Activated naive CD4-positive, alpha-beta T cell treated with anti-CD3 and anti-CD28 coated beads, Interleukin-2, amount 50 U/mL, for 16 hours (primary cell): Measurements from ENCODE around the gene ETNPPL.
A peak's percentile ranks its signal among the peaks of the same experiment; 100 is the strongest.

ENCODE experiments used
- DNase-seq: peaks from one replicate; pipeline ENCODE4 v3.0.0-alpha.2; 2020

Gene ETNPPL

GRCh38 chr4:108762559-108763225 is at the start of gene ETNPPL:
ETNPPL (minus strand) TSS chr4:108763053; CDS start chr4:108762898, 155 bp downstream.
- peak; percentile 33 for DNase-seq

- no peak for DNase-seq
Measured at GRCh38 chr4:108811486-108811885, 48.6 kb upstream of the ETNPPL start.

GRCh38 chr4:108810087-108810486 is 47.2 kb upstream of the ETNPPL start:
- no peak for DNase-seq

- DNase-seq, result no peak
Measured at GRCh38 chr4:108804648-108805273, 41.9 kb upstream of the ETNPPL start.

GRCh38 chr4:108799306-108799705 is 36.5 kb upstream of the ETNPPL start:
- DNase-seq, result no peak

GRCh38 chr4:108796173-108796572 is 33.3 kb upstream of the ETNPPL start:
- no peak for DNase-seq

- no peak for DNase-seq
Measured at GRCh38 chr4:108795733-108796132, 32.9 kb upstream of the ETNPPL start.

GRCh38 chr4:108794136-108794535 is 31.3 kb upstream of the ETNPPL start:
- no peak for DNase-seq

GRCh38 chr4:108793415-108793814 is 30.6 kb upstream of the ETNPPL start:
- DNase-seq, result no peak

GRCh38 chr4:108788731-108789130 is 25.9 kb upstream of the ETNPPL start:
- no peak for DNase-seq

- no peak for DNase-seq
Measured at GRCh38 chr4:108787724-108788123, 24.9 kb upstream of the ETNPPL start.

GRCh38 chr4:108787106-108787505 is 24.3 kb upstream of the ETNPPL start:
- no peak for DNase-seq

GRCh38 chr4:108786351-108786750 is 23.5 kb upstream of the ETNPPL start:
- no peak for DNase-seq

GRCh38 chr4:108783665-108784463 is 21.0 kb upstream of the ETNPPL start:
- DNase-seq, result no peak

- no peak for DNase-seq
Measured at GRCh38 chr4:108779958-108780357, 17.1 kb upstream of the ETNPPL start.

GRCh38 chr4:108777388-108777787 is 14.5 kb upstream of the ETNPPL start:
- DNase-seq, result no peak

- no peak for DNase-seq
Measured at GRCh38 chr4:108775921-108776320, 13.1 kb upstream of the ETNPPL start.

GRCh38 chr4:108774809-108775530 is 12.1 kb upstream of the ETNPPL start:
- no peak for DNase-seq

- DNase-seq, result no peak
Measured at GRCh38 chr4:108772402-108772801, 9.5 kb upstream of the ETNPPL start.

- DNase-seq, result no peak
Measured at GRCh38 chr4:108766058-108766457, 3.2 kb upstream of the ETNPPL start.

- no peak for DNase-seq
Measured at GRCh38 chr4:108763986-108764385, 1.1 kb upstream of the ETNPPL start.

- DNase-seq, result no peak
Measured at GRCh38 chr4:108763226-108763593, 357 bp upstream of the ETNPPL start.

GRCh38 chr4:108758498-108758897 is 4.4 kb downstream of the ETNPPL start:
- no peak for DNase-seq
